ENCODE measurements around the gene RBM43.
A peak's percentile ranks its signal among the peaks of the same experiment; 100 is the strongest.

The RBM43 gene

GRCh38 chr2:151292141-151292540 is 30.5 kb upstream of the RBM43 start:
- H3K27me3 ChIP-seq (ENCODE audit: control insufficient read depth in 5 of 5, insufficient read depth in 4 of 5, low read length in 5 of 5), result no peaks in the 10 kb centered on the region

GRCh38 chr2:151291224-151291623 is 29.6 kb upstream of the RBM43 start:
- Histone ChIP-seq H3K4me1 (ENCODE audit: control insufficient read depth in 5 of 5, insufficient read depth in 5 of 5, low read length in 5 of 5) (peaks cover 4 to 42% (median 31%) of the 10 kb centered on the region in 5 donors), H3K9me3 (ENCODE audit: control insufficient read depth in 5 of 5, low read length in 5 of 5) (no peaks in the 10 kb centered on the region), H3K9ac (ENCODE audit: low read length in 5 of 5) (no peak overlapping the region), H3K27me3 (ENCODE audit: control insufficient read depth in 5 of 5, insufficient read depth in 4 of 5, low read length in 5 of 5) (no peaks in the 10 kb centered on the region), H3K27ac (ENCODE audit: low read depth, low read length) (no peak overlapping the region), H3K36me3 (ENCODE audit: control insufficient read depth in 5 of 5, insufficient read depth in 5 of 5, low read length in 5 of 5) (no peaks in the 10 kb centered on the region), H3K4me3 (ENCODE audit: low read depth in 1 of 5, low read length in 5 of 5) (no peak overlapping the region)

More at GRCh38 chr2:151292141-151292540, 30.5 kb upstream of the RBM43 start:
- Histone ChIP-seq H3K9ac (ENCODE audit: low read length in 5 of 5) (no peak overlapping the region), H3K9me3 (ENCODE audit: control insufficient read depth in 5 of 5, low read length in 5 of 5) (no peaks in the 10 kb centered on the region), H3K4me3 (ENCODE audit: low read depth in 1 of 5, low read length in 5 of 5) (no peak overlapping the region), H3K4me1 (ENCODE audit: control insufficient read depth in 5 of 5, insufficient read depth in 5 of 5, low read length in 5 of 5) (peaks cover 4 to 36% (median 31%) of the 10 kb centered on the region in 5 donors), H3K36me3 (ENCODE audit: control insufficient read depth in 5 of 5, insufficient read depth in 5 of 5, low read length in 5 of 5) (no peaks in the 10 kb centered on the region), H3K27ac (ENCODE audit: low read depth, low read length) (peak overlapping the region; percentile 24)

GRCh38 chr2:151289972-151290866 is 28.6 kb upstream of the RBM43 start:
- no peaks in the 10 kb centered on the region for H3K9me3 ChIP-seq (ENCODE audit: control insufficient read depth in 5 of 5, low read length in 5 of 5)
- peak overlapping the region; percentile 99 for H3K27ac ChIP-seq (ENCODE audit: low read depth, low read length)
- no peaks in the 10 kb centered on the region for H3K36me3 ChIP-seq (ENCODE audit: control insufficient read depth in 5 of 5, insufficient read depth in 5 of 5, low read length in 5 of 5)
- peak overlapping the region; percentile 69 to 83 (median 78) for H3K4me3 ChIP-seq (ENCODE audit: low read depth in 1 of 5, low read length in 5 of 5)
- peak overlapping the region; percentile 69 to 95 (median 91) for H3K9ac ChIP-seq (ENCODE audit: low read length in 5 of 5)
- H3K4me1 ChIP-seq (ENCODE audit: control insufficient read depth in 5 of 5, insufficient read depth in 5 of 5, low read length in 5 of 5), result peaks cover 4 to 42% (median 31%) of the 10 kb centered on the region in 5 donors
- H3K27me3 ChIP-seq (ENCODE audit: control insufficient read depth in 5 of 5, insufficient read depth in 4 of 5, low read length in 5 of 5), result no peaks in the 10 kb centered on the region

GRCh38 chr2:151287513-151288250 is 26.0 kb upstream of the RBM43 start:
- Histone ChIP-seq H3K4me3 (ENCODE audit: low read depth in 1 of 5, low read length in 5 of 5) (peak overlapping the region in 2 of 5 donors; percentile 77 to 83), H3K27ac (ENCODE audit: low read depth, low read length) (no peak overlapping the region)

GRCh38 chr2:151282401-151282800 is 20.7 kb upstream of the RBM43 start:
- no peak overlapping the region for H3K27ac ChIP-seq (ENCODE audit: low read depth, low read length)
- peaks cover 2 to 7% (median 3%) of the 10 kb centered on the region in 5 donors for H3K4me1 ChIP-seq (ENCODE audit: control insufficient read depth in 5 of 5, insufficient read depth in 5 of 5, low read length in 5 of 5)
- no peaks in the 10 kb centered on the region for H3K9me3 ChIP-seq (ENCODE audit: control insufficient read depth in 5 of 5, low read length in 5 of 5)
- H3K36me3 ChIP-seq (ENCODE audit: control insufficient read depth in 5 of 5, insufficient read depth in 5 of 5, low read length in 5 of 5), result peaks cover 10 to 41% (median 20%) of the 10 kb centered on the region in 5 donors
- H3K9ac ChIP-seq (ENCODE audit: low read length in 5 of 5), result no peak overlapping the region
- no peaks in the 10 kb centered on the region for H3K27me3 ChIP-seq (ENCODE audit: control insufficient read depth in 5 of 5, insufficient read depth in 4 of 5, low read length in 5 of 5)
- no peak overlapping the region for H3K4me3 ChIP-seq (ENCODE audit: low read depth in 1 of 5, low read length in 5 of 5)

More at GRCh38 chr2:151287513-151288250, 26.0 kb upstream of the RBM43 start:
- no peaks in the 10 kb centered on the region for H3K9me3 ChIP-seq (ENCODE audit: control insufficient read depth in 5 of 5, low read length in 5 of 5)
- no peaks in the 10 kb centered on the region for H3K27me3 ChIP-seq (ENCODE audit: control insufficient read depth in 5 of 5, insufficient read depth in 4 of 5, low read length in 5 of 5)
- no peaks in the 10 kb centered on the region for H3K36me3 ChIP-seq (ENCODE audit: control insufficient read depth in 5 of 5, insufficient read depth in 5 of 5, low read length in 5 of 5)
- H3K9ac ChIP-seq (ENCODE audit: low read length in 5 of 5), result no peak overlapping the region
- H3K4me1 ChIP-seq (ENCODE audit: control insufficient read depth in 5 of 5, insufficient read depth in 5 of 5, low read length in 5 of 5), result peaks cover 3 to 40% (median 31%) of the 10 kb centered on the region in 5 donors

- H3K9me3 ChIP-seq (ENCODE audit: control insufficient read depth in 5 of 5, low read length in 5 of 5), result no peaks in the 10 kb centered on the region
- H3K27ac ChIP-seq (ENCODE audit: low read depth, low read length), result no peak overlapping the region
- H3K27me3 ChIP-seq (ENCODE audit: control insufficient read depth in 5 of 5, insufficient read depth in 4 of 5, low read length in 5 of 5), result no peaks in the 10 kb centered on the region
- no peak overlapping the region for H3K9ac ChIP-seq (ENCODE audit: low read length in 5 of 5)
- H3K36me3 ChIP-seq (ENCODE audit: control insufficient read depth in 5 of 5, insufficient read depth in 5 of 5, low read length in 5 of 5), result peaks cover 12 to 61% (median 20%) of the 10 kb centered on the region in 5 donors
- H3K4me1 ChIP-seq (ENCODE audit: control insufficient read depth in 5 of 5, insufficient read depth in 5 of 5, low read length in 5 of 5), result peaks cover 0 to 4% (median 2%) of the 10 kb centered on the region in 5 donors
- H3K4me3 ChIP-seq (ENCODE audit: low read depth in 1 of 5, low read length in 5 of 5), result no peak overlapping the region
Measured at GRCh38 chr2:151280271-151280670, 18.6 kb upstream of the RBM43 start.

GRCh38 chr2:151278487-151278886 is 16.8 kb upstream of the RBM43 start:
- Histone ChIP-seq H3K27me3 (ENCODE audit: control insufficient read depth in 5 of 5, insufficient read depth in 4 of 5, low read length in 5 of 5) (no peaks in the 10 kb centered on the region), H3K9ac (ENCODE audit: low read length in 5 of 5) (no peak overlapping the region), H3K4me3 (ENCODE audit: low read depth in 1 of 5, low read length in 5 of 5) (no peak overlapping the region), H3K4me1 (ENCODE audit: control insufficient read depth in 5 of 5, insufficient read depth in 5 of 5, low read length in 5 of 5) (peaks cover 0 to 3% (median 0%) of the 10 kb centered on the region in 5 donors), H3K27ac (ENCODE audit: low read depth, low read length) (no peak overlapping the region), H3K36me3 (ENCODE audit: control insufficient read depth in 5 of 5, insufficient read depth in 5 of 5, low read length in 5 of 5) (peaks cover 13 to 68% (median 20%) of the 10 kb centered on the region in 5 donors), H3K9me3 (ENCODE audit: control insufficient read depth in 5 of 5, low read length in 5 of 5) (no peaks in the 10 kb centered on the region)

- H3K27ac ChIP-seq (ENCODE audit: low read depth, low read length), result no peak overlapping the region
- peaks cover 16 to 74% (median 26%) of the 10 kb centered on the region in 5 donors for H3K36me3 ChIP-seq (ENCODE audit: control insufficient read depth in 5 of 5, insufficient read depth in 5 of 5, low read length in 5 of 5)
- H3K27me3 ChIP-seq (ENCODE audit: control insufficient read depth in 5 of 5, insufficient read depth in 4 of 5, low read length in 5 of 5), result no peaks in the 10 kb centered on the region
- no peak overlapping the region for H3K4me3 ChIP-seq (ENCODE audit: low read depth in 1 of 5, low read length in 5 of 5)
- H3K9me3 ChIP-seq (ENCODE audit: control insufficient read depth in 5 of 5, low read length in 5 of 5), result no peaks in the 10 kb centered on the region
- peaks cover 0 to 3% (median 0%) of the 10 kb centered on the region in 5 donors for H3K4me1 ChIP-seq (ENCODE audit: control insufficient read depth in 5 of 5, insufficient read depth in 5 of 5, low read length in 5 of 5)
- no peak overlapping the region for H3K9ac ChIP-seq (ENCODE audit: low read length in 5 of 5)
Measured at GRCh38 chr2:151277067-151277466, 15.4 kb upstream of the RBM43 start.

GRCh38 chr2:151275291-151275690 is 13.6 kb upstream of the RBM43 start:
- H3K27ac ChIP-seq (ENCODE audit: low read depth, low read length), result no peak overlapping the region
- peaks cover 0 to 3% (median 0%) of the 10 kb centered on the region in 5 donors for H3K4me1 ChIP-seq (ENCODE audit: control insufficient read depth in 5 of 5, insufficient read depth in 5 of 5, low read length in 5 of 5)
- H3K9me3 ChIP-seq (ENCODE audit: control insufficient read depth in 5 of 5, low read length in 5 of 5), result no peaks in the 10 kb centered on the region
- no peak overlapping the region for H3K9ac ChIP-seq (ENCODE audit: low read length in 5 of 5)
- no peaks in the 10 kb centered on the region for H3K27me3 ChIP-seq (ENCODE audit: control insufficient read depth in 5 of 5, insufficient read depth in 4 of 5, low read length in 5 of 5)
- H3K36me3 ChIP-seq (ENCODE audit: control insufficient read depth in 5 of 5, insufficient read depth in 5 of 5, low read length in 5 of 5), result peaks cover 26 to 71% (median 29%) of the 10 kb centered on the region in 5 donors
- no peak overlapping the region for H3K4me3 ChIP-seq (ENCODE audit: low read depth in 1 of 5, low read length in 5 of 5)

- H3K4me3 ChIP-seq (ENCODE audit: low read depth in 1 of 5, low read length in 5 of 5), result no peak overlapping the region
Measured at GRCh38 chr2:151271824-151272223, 10.2 kb upstream of the RBM43 start.

More at GRCh38 chr2:151271824-151272223, 10.2 kb upstream of the RBM43 start:
- H3K4me1 ChIP-seq (ENCODE audit: control insufficient read depth in 5 of 5, insufficient read depth in 5 of 5, low read length in 5 of 5), result no peaks in the 10 kb centered on the region
- no peaks in the 10 kb centered on the region for H3K27me3 ChIP-seq (ENCODE audit: control insufficient read depth in 5 of 5, insufficient read depth in 4 of 5, low read length in 5 of 5)
- H3K36me3 ChIP-seq (ENCODE audit: control insufficient read depth in 5 of 5, insufficient read depth in 5 of 5, low read length in 5 of 5), result peaks cover 22 to 50% (median 27%) of the 10 kb centered on the region in 5 donors
- H3K9me3 ChIP-seq (ENCODE audit: control insufficient read depth in 5 of 5, low read length in 5 of 5), result no peaks in the 10 kb centered on the region
- H3K27ac ChIP-seq (ENCODE audit: low read depth, low read length), result no peak overlapping the region
- no peak overlapping the region for H3K9ac ChIP-seq (ENCODE audit: low read length in 5 of 5)
